HG03108 (cell line): Measurements from ENCODE around the gene ABCC1.
"Not testable (repeated sequence)": the region's sequence is repeated elsewhere in the genome, so short reads cannot be mapped to it uniquely, and the experiment has no call there.

Experiments
- ATAC-seq: cut with Tn5 transposase; IDR thresholded peaks from one replicate; pipeline ENCODE4 v1.9.1; 2021; ENCODE audit warnings: moderate library complexity; ENCODE audit not compliant: unreplicated experiment

ABCC1 gene

GRCh38 chr16:16127469-16128116 lies 178.2 kb downstream of the ABCC1 start:
- ATAC-seq, result peak; percentile 52

GRCh38 chr16:16131204-16131603 lies 181.8 kb downstream of the ABCC1 start:
- ATAC-seq, result no peak

DNA sequence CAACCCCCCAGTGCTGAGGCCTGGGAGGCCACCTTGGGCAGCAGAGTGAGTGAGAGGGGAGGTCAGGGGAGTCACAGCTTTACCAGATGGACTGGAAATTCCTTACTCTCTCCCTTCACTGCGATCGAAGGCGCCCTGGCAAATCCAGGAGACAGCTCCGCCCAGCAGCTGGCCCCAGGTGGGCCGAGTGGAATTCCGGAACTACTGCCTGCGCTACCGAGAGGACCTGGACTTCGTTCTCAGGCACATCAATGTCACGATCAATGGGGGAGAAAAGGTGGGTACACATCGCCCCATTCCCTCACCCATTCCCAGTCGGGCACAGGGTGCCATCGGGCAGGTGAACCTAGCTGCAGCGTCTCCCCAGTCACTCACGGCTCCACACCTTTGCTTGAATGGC lies 182.2 kb downstream of the ABCC1 start:
- no peak for ATAC-seq

- no peak for ATAC-seq
These were observed 184.7 kb downstream of the ABCC1 start for GRCh38 chr16:16133943-16134604.

GRCh38 chr16:16136588-16136987 lies 187.2 kb downstream of the ABCC1 start:
- no peak for ATAC-seq

- ATAC-seq, result no peak
These were observed 187.7 kb downstream of the ABCC1 start for GRCh38 chr16:16137110-16137509.

DNA sequence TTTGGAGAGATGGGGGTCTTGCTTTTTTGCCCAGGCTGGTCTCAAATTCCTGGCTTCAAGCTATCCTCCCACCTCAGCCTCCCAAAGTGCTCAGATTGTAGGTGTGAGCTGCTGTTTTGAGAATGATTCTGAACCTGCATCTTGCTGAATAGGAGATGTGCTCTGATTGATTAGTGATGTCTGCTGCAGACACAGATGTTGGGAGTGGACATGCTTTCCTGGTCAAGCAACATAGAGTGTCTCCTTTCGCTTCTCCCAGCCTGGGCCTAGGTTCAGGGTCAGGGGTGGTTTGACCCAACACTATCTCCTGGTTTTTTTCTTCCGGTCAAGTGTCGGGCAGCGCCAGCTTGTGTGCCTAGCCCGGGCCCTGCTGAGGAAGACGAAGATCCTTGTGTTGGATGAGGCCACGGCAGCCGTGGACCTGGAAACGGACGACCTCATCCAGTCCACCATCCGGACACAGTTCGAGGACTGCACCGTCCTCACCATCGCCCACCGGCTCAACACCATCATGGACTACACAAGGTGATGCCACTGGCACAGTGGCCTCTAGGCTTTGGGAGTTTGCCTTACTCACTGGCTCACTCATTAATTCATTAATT lies 188.7 kb downstream of the ABCC1 start:
- no peak for ATAC-seq

DNA sequence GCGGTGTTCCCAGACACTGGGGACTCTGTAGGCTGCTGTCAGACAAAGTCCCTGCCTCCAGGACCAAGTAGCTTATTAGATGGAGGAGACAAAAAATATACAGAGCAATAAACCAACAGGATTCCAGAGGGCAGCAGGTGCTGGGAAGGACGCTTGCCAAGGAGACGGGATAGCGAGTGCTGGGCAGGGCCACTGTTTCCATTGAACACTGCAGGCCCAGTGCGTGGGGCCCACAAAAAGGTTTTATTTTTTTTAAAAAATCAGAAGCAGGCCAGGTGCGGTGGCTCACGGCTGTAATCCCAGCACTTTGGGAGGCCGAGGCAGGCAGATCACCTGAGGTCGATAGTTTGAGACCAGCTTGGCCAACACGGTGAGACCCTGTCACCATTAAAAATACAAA lies 189.6 kb downstream of the ABCC1 start:
- no peak for ATAC-seq

DNA sequence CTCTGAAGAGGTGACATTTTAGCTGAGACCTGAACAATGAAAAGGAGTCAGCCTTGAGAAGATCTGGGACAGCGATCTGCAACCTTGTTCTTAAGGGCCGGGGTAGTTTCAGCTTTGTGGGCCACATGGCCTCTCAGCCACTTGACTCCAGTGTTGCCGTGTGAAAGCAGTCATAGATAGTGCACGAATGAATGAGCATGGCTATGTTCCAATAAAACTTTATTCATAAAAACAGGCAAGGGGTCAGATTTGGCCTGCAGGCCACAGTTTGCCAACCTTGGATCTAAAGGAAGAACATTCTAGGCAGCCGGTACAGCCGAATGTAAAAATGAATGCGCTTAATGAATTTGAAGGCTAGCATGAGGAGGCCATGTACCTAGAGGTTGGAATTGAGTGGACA lies 190.4 kb downstream of the ABCC1 start:
- no peak for ATAC-seq

GRCh38 chr16:16140537-16140936 lies 191.1 kb downstream of the ABCC1 start:
- no peak for ATAC-seq

- no peak for ATAC-seq
These were observed 191.7 kb downstream of the ABCC1 start for GRCh38 chr16:16141141-16141540.

GRCh38 chr16:16141784-16142396 lies 192.5 kb downstream of the ABCC1 start:
- no peak for ATAC-seq

DNA sequence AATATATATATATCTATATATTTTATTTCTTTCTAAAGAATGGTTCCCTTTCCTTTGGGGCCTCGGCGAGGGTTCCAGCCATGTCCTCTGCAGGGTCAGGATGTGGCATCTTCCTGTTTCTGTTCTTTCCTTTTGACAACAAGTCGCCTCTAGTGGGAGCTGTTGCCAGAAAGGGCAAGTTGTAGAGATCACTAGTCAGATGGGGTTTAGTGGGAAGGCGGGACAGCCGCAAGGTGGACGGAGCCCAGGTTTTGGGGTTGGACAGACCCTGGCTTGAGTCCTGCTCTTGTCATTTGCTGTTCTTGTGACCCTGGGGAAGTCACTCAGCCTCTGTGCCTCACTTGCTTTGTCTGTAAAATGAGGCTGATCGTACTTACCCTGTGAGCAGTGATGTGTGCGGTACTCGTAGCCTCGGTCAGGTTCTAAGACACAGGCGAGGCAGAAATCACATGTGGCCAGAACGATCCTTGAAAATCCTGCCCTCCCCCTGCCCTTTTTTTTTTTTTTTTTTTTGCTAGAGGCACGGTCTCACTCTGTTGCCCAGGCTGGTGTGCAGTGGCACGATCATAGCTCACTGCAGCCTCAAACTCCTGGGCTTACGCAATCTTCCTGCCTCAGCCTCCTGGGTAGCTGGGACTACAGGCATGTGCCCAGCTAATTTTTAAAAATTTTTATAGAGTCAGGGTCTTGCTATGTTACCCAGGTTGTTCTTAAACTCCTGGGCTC lies 193.8 kb downstream of the ABCC1 start:
- ATAC-seq, result no peak

GRCh38 chr16:16143931-16144330 lies 194.5 kb downstream of the ABCC1 start:
- ATAC-seq, result no peak

DNA sequence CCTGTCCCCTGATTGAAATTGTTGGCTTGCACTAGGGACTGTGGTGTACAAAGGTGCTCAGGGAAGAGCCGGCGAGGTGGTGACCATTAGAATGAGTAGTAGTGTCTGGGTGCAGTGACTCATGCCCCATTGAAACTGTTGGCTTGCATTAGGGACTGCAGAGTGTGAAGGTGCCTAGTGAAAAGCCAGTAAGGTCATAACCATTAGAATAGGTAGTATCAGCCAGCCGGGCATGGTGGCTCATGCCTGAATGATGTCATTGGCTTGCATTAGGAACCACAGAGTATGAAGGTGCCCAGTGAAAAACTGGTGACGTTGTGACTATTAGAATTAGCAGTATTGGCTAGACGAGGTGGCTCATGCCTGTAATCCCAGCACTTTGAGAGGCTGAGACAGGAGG lies 195.0 kb downstream of the ABCC1 start:
- no peak for ATAC-seq

DNA sequence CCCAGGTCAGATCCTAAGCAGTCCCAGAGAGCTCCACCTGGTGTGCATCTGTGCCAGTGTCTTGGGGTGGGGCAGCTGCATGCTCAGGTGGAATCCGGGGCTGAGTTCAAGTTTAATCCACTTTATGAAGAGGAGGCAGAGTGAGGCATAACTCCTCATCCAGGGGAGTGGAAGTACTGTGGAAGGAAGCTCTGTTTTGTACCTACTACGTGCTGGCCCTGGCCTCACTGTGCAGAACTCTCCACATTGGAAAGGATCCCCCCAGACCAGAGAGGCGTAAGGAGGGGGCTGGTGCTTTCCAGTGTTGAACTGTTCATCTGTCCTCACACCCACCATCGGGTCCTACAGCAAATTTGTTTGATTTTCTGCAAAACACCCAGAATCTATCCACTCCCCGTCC lies 195.9 kb downstream of the ABCC1 start:
- no peak for ATAC-seq

DNA sequence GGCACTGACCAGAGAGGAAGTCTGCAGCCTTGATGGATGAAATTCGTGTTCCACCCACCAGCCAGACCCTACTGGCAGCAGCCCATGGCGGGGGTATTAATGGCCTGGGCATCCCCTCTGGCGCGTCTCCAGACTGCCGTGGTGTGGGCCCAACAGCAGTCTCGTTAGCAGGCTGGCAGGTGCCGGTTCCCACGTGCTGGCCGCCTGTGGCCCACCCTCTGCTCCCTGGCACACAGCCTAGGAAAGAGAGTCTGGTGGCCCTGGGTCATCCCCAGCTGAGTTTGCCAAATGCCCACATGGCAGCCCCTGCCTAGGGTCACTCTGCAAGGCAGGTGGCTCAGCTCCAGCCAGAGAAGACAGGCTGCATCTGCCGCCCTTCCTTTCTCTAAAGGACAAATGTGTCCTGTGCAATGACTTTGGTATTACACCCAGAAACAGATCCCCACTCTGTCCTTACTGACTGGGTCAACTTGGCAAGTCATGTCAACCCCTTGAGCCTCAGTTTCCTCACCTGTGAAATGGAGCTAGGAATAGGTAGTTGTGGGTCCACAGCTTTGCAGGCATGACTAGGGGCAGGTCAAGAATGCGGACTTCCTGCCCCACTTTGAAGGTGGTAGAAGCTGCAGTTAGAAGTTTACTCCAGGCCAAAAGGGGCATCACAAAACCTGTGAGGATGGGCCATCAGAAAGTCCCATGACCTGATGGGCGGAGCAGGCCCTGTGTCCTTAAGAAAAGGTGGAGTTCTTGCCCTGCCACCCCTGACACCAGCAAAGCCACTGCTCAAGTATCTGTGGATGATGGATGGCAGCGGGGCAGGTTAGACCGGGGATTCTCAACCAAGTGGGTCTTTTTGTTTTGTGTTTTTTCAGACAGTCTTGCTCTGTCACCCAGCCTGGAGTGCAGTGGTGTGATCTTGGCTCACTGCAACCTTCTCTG lies 197.2 kb downstream of the ABCC1 start:
- ATAC-seq, result no peak

- no peak for ATAC-seq
These were observed 198.0 kb downstream of the ABCC1 start for GRCh38 chr16:16147316-16147999.

- ATAC-seq, result not testable (repeated sequence)
These were observed 198.7 kb downstream of the ABCC1 start for GRCh38 chr16:16148000-16148599.
